RWPE2 (cell line): ENCODE results near the gene SEMA4A.
A peak's percentile ranks its signal among the peaks of the same experiment; 100 is the strongest.
"Not testable (repeated sequence)": the region's sequence is repeated elsewhere in the genome, so short reads cannot be mapped to it uniquely, and the experiment has no call there.

ENCODE experiments used
- ATAC-seq: fragments of 200-7000 bp; cut with Tn5 transposase; 3 replicates; pipeline ENCODE4 v1.9.1; 2021; ENCODE audit warnings: low read depth
- DNase-seq: peaks from one replicate; pipeline ENCODE4 v3.0.0-alpha.2; 2020; ENCODE audit warnings: low spot score
- H3K27ac ChIP-seq: fragments of 450-650 bp; 2 replicates; pipeline ENCODE4 v1.5.1; 2017; ENCODE audit warnings: mild to moderate bottlenecking; ENCODE audit not compliant: poor library complexity, severe bottlenecking
- H3K27me3 ChIP-seq: fragments of 250-450 bp; sonication (Bioruptor Pico); 2 replicates; pipeline ENCODE4 v1.5.1; 2021; ENCODE audit warnings: mild to moderate bottlenecking, moderate library complexity; ENCODE audit not compliant: insufficient read depth, poor library complexity, severe bottlenecking
- H3K36me3 ChIP-seq: fragments of 250-450 bp; sonication (Bioruptor Pico); 2 replicates; pipeline ENCODE4 v1.5.1; 2020; ENCODE audit warnings: low read depth, mild to moderate bottlenecking, moderate library complexity
- H3K4me1 ChIP-seq: fragments of 250-450 bp; sonication (Bioruptor Pico); 2 replicates; pipeline ENCODE4 v1.5.1; 2021; ENCODE audit warnings: mild to moderate bottlenecking, moderate library complexity; ENCODE audit not compliant: insufficient read depth, poor library complexity, severe bottlenecking
- H3K4me3 ChIP-seq: fragments of 250-450 bp; sonication (Bioruptor Pico); 2 replicates; pipeline ENCODE4 v1.5.1; 2021; ENCODE audit warnings: mild to moderate bottlenecking, moderate library complexity; ENCODE audit not compliant: severe bottlenecking
- H3K9me3 ChIP-seq: fragments of 250-450 bp; sonication (Bioruptor Pico); 2 replicates; pipeline ENCODE4 v1.5.1; 2021; ENCODE audit warnings: mild to moderate bottlenecking, moderate library complexity; ENCODE audit not compliant: severe bottlenecking
- TF ChIP-seq, protein P1 (sequence below): fragments of 450-650 bp; IDR thresholded peaks from one replicate; pipeline ENCODE4 v1.5.1; 2017; ENCODE audit warnings: mild to moderate bottlenecking, moderate library complexity; ENCODE audit not compliant: poor library complexity, severe bottlenecking

Gene SEMA4A

DNA sequence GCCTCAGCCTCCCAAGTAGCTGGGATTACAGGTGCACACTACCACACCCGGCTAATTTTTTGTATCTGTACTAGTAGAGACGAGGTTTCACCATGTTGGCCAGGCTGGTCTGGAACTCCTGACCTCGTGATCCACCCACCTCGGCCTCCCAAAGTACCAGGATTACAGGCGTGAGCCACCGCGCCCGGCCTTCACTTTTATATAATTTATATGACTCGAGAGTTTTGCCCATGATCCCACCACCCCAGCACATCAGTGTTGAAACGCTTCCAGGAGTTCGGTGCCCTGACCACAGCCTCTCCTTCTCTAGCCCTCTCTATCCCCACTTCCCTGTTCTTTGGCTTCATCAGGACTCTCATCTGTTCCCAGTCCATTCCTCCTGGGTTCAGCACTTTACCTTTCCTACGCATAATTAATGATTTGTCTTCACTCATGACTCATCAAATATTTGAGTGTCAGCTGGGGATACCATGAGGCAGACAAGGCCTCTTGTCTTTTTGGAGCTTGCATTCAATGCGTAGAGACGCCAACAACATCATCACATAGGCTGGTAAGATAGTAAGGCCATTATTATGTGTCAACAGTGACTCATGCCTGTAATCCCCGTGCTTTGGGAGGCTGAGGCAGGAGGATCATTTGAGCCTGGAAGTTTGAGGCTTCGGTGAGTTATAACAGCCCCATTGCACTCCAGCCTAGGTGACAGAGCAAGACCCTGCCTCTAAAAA, 60.8 kb downstream of the SEMA4A start:
- no peak for DNase-seq
- TF ChIP-seq, protein P1, sequence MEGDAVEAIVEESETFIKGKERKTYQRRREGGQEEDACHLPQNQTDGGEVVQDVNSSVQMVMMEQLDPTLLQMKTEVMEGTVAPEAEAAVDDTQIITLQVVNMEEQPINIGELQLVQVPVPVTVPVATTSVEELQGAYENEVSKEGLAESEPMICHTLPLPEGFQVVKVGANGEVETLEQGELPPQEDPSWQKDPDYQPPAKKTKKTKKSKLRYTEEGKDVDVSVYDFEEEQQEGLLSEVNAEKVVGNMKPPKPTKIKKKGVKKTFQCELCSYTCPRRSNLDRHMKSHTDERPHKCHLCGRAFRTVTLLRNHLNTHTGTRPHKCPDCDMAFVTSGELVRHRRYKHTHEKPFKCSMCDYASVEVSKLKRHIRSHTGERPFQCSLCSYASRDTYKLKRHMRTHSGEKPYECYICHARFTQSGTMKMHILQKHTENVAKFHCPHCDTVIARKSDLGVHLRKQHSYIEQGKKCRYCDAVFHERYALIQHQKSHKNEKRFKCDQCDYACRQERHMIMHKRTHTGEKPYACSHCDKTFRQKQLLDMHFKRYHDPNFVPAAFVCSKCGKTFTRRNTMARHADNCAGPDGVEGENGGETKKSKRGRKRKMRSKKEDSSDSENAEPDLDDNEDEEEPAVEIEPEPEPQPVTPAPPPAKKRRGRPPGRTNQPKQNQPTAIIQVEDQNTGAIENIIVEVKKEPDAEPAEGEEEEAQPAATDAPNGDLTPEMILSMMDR: no peak
- peak overlapping the region; percentile 75 for H3K27ac ChIP-seq
- no peaks in the 10 kb centered on the region for H3K9me3 ChIP-seq
- peaks cover 20% of the 10 kb centered on the region for H3K4me1 ChIP-seq
- no peaks in the 10 kb centered on the region for H3K27me3 ChIP-seq
- peak overlapping the region; percentile 62 for H3K4me3 ChIP-seq
- ATAC-seq: peak; percentile 9; the same call in 2 of the 3 replicates
- peaks cover 9% of the 10 kb centered on the region for H3K36me3 ChIP-seq

DNA sequence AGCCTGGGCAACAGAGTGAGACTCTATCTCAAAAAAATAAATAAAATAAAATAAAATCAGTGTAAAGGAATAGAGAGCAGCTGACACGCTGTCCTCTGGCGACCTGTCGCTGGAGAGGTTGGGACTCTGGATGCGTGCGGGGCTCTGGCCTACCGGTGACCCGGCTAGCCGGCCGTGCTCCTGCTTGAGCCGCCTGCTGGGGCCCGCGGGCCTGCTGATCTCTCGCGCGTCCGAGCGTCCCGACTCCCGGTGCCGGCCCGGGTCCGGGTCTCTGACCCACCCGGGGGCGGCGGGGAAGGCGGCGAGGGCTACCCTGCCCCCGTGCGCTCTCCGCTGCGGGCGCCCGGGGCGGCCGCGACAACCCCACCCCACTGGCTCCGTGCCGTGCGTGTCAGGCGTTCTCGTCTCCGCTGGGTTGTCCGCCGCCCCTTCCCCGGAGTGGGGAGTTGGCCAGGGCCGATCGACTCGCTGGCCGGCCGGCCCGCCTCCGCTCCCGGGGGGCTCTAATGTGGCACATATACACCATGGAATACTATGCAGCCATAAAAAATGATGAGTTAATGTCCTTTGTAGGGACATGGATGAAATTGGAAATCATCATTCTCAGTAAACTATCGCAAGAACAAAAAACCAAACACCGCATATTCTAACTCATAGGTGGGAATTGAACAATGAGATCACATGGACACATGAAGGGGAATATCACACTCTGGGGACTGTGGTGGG, 63.1 kb downstream of the SEMA4A start:
- ATAC-seq, H3K9me3 ChIP-seq, H3K27me3 ChIP-seq, H3K4me3 ChIP-seq, DNase-seq: not testable (repeated sequence)
- Histone ChIP-seq H3K4me1 (peaks cover 20% of the 10 kb centered on the region), H3K27ac (peak overlapping the region; percentile 62), H3K36me3 (peaks cover 21% of the 10 kb centered on the region)

DNA sequence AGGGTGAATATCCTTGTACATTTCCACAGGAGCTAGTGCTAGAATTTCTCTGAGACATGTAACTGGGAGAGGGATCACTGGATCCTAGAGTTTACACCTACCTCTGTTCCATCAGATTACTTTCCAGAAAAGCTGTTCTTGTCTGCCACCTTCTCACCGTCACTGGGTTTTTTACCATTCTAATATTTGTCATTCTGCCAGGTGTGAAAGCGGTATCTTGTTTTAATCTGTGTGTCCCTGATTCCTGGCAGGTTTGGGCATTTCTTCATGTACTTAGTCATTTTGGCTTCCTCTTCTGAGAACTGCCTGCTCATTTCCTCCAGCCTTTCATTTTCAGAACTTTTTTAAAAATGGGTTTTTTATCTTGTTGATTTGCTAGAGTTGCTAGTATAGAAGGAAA, 64.5 kb downstream of the SEMA4A start:
- Histone ChIP-seq H3K27ac (peak overlapping the region; percentile 62), H3K4me1 (peaks cover 20% of the 10 kb centered on the region), H3K36me3 (peaks cover 29% of the 10 kb centered on the region), H3K9me3 (no peaks in the 10 kb centered on the region), H3K27me3 (no peaks in the 10 kb centered on the region), H3K4me3 (no peak overlapping the region)
- TF ChIP-seq, protein P1: no peak
- ATAC-seq: no peak; the same call in 2 of the 3 replicates
- no peak for DNase-seq

DNA sequence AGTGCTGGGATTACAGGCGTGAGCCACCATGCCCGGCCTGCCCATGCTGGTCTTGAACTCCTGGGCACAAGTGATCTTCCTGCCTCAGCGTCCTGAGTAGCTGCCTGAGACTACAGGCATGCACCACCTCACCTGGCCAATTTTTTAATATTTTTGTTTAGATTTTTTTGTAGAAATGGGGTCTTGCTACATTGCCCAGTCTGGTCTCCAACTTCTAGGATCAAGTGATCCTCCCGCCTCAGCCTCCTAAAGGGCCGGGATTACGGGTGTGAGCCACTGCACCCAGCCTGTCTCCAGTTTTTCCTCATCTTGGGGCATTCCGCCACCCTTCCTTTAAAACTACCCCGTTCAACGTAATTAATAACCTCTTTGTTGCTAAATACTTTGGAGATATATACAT, 66.8 kb downstream of the SEMA4A start:
- Histone ChIP-seq H3K4me3 (no peak overlapping the region), H3K27me3 (no peaks in the 10 kb centered on the region), H3K4me1 (peaks cover 12% of the 10 kb centered on the region), H3K9me3 (no peaks in the 10 kb centered on the region), H3K27ac (no peak overlapping the region), H3K36me3 (peaks cover 35% of the 10 kb centered on the region)
- ATAC-seq: no peak
- DNase-seq: no peak
- TF ChIP-seq, protein P1: no peak

DNA sequence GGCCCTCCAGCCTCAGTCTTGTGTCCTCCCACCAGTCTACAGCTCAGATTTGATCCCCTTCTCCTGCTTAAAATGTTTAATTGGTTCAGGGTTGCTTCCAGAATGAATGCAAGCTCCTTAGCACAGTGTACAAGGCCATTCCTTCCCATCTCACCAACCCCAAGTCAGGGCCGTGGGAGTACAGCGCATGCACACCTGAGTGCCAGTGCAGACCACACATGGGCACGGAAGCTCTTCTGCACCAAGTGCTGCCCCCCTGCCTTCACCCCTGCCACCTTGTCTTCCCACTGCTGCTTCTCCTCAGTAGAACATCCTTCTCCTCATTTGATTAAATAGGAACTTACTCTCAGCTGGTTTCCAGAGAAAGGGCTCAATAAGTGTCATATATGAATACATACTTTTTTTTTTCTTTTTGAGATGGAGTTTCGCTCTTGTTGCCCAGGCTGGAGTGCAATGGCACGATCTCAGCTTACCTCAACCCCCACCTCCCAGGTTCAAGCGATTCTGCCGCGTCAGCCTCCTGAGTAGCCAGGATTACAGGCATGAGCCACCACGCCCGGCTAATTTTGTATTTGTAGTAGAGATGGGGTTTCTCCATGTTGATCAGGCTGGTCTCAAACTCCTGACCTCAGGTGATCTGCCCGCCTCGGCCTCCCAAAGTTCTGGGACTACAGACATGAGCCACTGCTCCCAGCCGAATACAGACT, 68.8 kb downstream of the SEMA4A start:
- DNase-seq (no peak), ATAC-seq (no peak)
- Histone ChIP-seq H3K4me3 (no peak overlapping the region), H3K4me1 (peaks cover 12% of the 10 kb centered on the region), H3K36me3 (peaks cover 52% of the 10 kb centered on the region), H3K27ac (no peak overlapping the region), H3K27me3 (no peaks in the 10 kb centered on the region), H3K9me3 (no peaks in the 10 kb centered on the region)
- TF ChIP-seq, protein P1: no peak
